Nephron progenitor cell (in vitro differentiated cells): Measurements from ENCODE around the gene SEZ6L2.

Source experiments
- DNase-seq: peaks from one replicate; pipeline ENCODE4 v3.0.0; 2021
- H3K27ac Mint-ChIP-seq: 2 replicates; pipeline ENCODE4 v1.8.0; 2021; ENCODE audit warnings: mild to moderate bottlenecking, moderate library complexity, mixed read lengths
- H3K27me3 Mint-ChIP-seq: 2 replicates; pipeline ENCODE4 v1.8.0; 2021; ENCODE audit warnings: mild to moderate bottlenecking, low read depth, mixed read lengths; ENCODE audit not compliant: poor library complexity
- H3K36me3 Mint-ChIP-seq: 2 replicates; pipeline ENCODE4 v1.8.0; 2021; ENCODE audit warnings: low read depth, mixed read lengths
- H3K4me1 Mint-ChIP-seq: 2 replicates; pipeline ENCODE4 v1.8.0; 2021; ENCODE audit warnings: mixed read lengths
- H3K4me3 Mint-ChIP-seq: 2 replicates; pipeline ENCODE4 v1.8.0; 2021; ENCODE audit warnings: mild to moderate bottlenecking, moderate library complexity, mixed read lengths
- H3K9me3 Mint-ChIP-seq: 2 replicates; pipeline ENCODE4 v1.8.0; 2021; ENCODE audit warnings: mild to moderate bottlenecking, moderate library complexity, mixed read lengths
- CTCF ChIP-seq: fragments of 200-600 bp; sonication (generic); IDR thresholded peaks from 2 replicates; pipeline ENCODE4 v1.5.0; 2021; ENCODE audit warnings: antibody characterized with exemption

The SEZ6L2 gene

GRCh38 chr16:29825145-29826044 lies 74.0 kb downstream of the SEZ6L2 start:
- no peak for DNase-seq
- Mint-ChIP-seq H3K9me3 (no peaks in the 10 kb centered on the region), H3K27me3 (peaks cover 3% of the 10 kb centered on the region), H3K4me3 (no peak overlapping the region), H3K27ac (peak overlapping the region; percentile 33), H3K36me3 (no peaks in the 10 kb centered on the region), H3K4me1 (peaks cover 26% of the 10 kb centered on the region)
- no peak for TF ChIP-seq CTCF

- no peaks in the 10 kb centered on the region for H3K9me3 Mint-ChIP-seq
- peaks cover 3% of the 10 kb centered on the region for H3K36me3 Mint-ChIP-seq
- TF ChIP-seq CTCF, result no peak
- H3K27ac Mint-ChIP-seq, result peak overlapping the region; percentile 33
- peaks cover 3% of the 10 kb centered on the region for H3K27me3 Mint-ChIP-seq
- no peak for DNase-seq
- no peak overlapping the region for H3K4me3 Mint-ChIP-seq
- H3K4me1 Mint-ChIP-seq, result peaks cover 34% of the 10 kb centered on the region
These were observed 74.7 kb downstream of the SEZ6L2 start for GRCh38 chr16:29824589-29825144.

- Mint-ChIP-seq H3K9me3 (no peaks in the 10 kb centered on the region), H3K36me3 (peaks cover 21% of the 10 kb centered on the region), H3K4me3 (no peak overlapping the region), H3K4me1 (peaks cover 62% of the 10 kb centered on the region), H3K27ac (peak overlapping the region; percentile 86), H3K27me3 (peaks cover 3% of the 10 kb centered on the region)
- DNase-seq, result no peak
- no peak for TF ChIP-seq CTCF
These were observed 77.7 kb downstream of the SEZ6L2 start for GRCh38 chr16:29821643-29822115.
